GM18517 (cell line): ENCODE results near the gene TMEM97.

Experiments
- ATAC-seq: cut with Tn5 transposase; IDR thresholded peaks from one replicate; pipeline ENCODE4 v1.9.1; 2021; ENCODE audit warnings: mild to moderate bottlenecking, moderate library complexity; ENCODE audit not compliant: unreplicated experiment

Gene TMEM97

DNA sequence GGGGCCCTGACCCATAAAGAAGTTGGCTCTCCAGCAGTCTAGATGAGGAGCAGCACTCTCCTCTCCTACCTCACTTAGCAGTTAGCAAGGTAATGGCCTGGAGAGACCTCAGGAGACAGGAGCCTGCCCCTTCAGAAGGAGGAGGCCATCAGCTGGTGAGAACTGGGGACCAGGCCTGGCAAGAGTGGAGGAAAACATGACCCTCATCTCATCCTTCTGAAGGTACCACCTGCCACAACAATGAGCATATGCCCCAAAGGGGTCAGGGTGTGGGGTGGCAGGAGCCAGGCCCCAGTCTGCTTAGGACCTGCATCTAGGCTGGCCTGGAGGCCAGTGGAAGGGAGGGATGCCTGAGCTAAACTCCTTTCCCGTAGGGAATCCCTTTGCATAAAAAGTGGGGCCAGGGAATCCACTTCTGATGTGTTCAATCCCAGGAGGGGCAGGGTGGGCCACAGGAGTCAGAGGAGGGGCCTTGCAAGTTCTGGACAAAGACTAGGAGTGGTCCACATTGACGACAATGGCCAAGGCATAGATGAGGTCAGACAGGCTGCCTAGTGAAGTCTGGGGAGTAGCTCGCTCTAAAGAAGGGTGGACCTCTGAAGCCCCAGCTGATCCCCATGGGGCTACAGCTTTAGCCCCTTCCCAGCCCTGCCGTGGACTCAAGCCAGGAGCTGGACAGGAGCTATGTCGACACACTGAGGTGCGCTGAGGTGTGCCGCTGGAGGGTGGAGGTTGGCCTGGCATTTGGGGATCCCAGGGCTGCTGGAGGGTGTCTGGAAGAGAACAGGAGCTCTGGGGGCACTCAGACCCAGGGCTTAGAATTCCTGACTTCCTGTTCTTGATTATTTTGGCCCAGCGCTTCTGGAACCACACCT, 45.0 kb downstream of the TMEM97 start:
- no peak for ATAC-seq

DNA sequence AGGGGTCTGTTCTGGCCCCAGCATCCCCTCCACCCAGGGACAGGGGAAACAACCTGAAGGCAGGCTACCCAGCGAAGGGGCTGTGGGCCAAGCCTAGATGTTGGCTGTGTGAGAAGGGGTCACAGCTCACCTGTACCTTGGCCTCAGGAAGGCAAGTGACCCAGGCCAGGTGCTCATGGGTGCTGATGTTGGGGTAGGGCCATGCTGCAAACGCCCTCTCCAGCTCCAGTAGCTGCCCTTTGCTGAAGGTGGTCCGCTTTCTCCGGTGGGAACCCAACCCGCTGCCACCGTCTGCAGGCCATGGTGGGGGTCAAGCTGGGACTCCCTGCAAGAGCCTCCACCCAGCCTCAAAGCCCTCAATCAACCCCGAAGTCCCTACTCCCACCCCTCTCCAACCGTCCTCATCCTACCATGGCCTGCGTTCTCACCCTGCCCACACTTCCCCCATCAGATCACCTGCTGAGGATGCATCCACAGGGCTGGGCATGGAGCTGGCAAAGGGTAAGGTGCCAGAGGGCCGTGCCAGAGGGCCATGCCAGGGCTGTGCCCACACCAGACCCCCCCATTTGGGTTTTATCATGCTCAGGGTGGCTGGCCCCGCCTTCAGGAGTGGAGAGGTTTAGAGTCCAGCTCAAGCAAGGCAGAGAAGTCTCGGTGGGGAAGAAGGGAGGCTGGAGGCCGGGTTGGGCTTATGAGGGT, 45.8 kb downstream of the TMEM97 start, which contains the start of gene SEBOX:
TSS of gene SEBOX (minus strand) at position 535 of the 699 bp plus-strand sequence. CDS start at position 487, 48 bp downstream.
- no peak for ATAC-seq

DNA sequence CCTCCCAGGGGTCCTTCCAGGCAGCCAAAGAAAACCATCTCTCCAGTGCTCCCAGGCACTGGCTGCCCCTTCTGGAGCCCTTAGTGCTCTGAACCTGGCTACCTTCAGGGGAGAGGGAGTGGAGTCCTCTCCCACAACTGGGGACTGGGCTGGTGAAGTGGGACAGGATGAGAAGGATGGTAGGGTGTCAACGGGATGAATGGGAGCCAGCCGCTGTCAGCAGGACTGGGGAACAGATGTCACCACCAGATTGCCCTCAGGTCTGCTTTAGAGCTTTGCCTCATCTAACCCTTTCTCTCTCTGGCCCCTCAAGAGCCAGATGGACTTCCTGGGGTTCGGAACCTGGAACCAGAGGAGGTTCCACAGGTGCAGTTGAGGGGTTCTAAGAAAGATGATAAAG, 46.5 kb downstream of the TMEM97 start:
- no peak for ATAC-seq

DNA sequence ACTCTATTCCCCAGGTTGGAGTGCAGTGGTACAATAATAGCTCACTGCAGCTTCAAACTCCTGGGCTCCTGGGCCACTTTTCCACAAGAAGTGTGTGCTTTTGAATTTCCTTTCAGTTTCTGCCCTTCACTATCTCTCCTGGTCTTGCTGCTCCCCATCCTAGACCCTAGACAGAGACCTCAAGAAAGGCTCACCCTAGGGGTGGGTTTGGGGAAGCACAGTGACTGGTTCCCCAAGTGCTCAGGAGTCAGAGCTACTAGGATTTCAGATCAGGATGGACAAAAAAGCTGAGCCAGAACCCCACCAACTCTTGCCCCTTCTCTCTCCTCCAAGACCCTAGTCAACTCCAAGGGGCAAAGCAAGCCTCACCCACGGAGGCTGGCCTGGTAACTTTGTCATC, 47.6 kb downstream of the TMEM97 start:
- no peak for ATAC-seq

DNA sequence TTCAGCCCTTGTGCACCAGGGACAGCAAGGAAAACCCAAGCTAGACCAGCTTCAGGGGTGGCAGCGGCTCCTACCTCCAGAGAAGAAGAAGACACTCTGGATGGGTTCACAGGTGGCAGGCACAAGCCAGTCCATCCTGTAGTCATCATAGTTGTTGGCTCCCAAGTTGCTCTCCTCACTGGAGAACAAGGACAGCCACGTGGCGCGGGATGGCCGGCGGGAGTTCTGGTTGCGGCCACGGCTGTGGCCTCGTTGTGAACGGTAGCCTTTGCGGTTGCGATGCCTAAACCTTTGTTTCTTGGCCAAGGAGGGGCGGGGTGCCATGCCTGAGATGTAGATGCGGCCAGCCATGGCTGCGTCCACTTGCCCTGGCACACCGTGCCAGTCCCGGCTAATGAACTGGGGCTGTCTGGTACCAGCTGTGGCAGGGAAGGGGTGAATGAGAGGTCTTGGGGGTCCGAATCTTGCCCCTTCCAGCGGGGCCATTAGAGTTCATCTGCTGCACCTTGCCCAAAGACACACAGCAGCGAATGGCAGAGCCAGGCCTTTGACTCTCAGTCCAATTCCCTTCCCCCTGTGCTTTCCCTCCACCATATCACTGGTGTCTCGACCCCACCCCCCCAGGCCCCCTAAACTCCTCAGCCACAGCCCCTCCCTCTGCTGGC, 48.8 kb downstream of the TMEM97 start:
- no peak for ATAC-seq

DNA sequence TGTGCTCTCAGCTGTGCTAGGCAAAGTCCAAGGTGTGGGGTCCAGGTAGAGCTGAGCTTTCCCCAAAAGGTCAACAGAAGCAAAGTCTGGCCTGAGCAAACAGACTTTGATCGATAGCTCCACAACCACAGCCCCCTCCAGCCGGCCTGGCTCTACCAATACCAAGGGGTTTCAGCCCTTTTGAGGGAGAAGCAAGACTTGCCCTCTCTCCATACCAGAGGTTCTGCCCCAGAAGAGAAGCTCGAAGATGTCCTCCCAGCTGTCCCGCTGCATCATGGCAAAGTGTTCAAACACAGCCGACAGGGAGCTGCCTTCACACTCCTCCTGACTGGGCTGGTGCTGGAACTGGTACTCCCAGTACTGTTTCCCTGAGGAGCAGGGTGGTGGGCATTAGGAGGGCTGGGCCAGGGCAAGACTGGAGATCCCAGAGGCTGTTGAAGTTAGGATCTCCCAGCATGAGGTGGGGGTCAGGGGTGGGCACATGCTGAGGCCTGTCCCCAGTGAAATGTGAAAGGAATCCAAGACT, 49.4 kb downstream of the TMEM97 start:
- ATAC-seq = no peak

DNA sequence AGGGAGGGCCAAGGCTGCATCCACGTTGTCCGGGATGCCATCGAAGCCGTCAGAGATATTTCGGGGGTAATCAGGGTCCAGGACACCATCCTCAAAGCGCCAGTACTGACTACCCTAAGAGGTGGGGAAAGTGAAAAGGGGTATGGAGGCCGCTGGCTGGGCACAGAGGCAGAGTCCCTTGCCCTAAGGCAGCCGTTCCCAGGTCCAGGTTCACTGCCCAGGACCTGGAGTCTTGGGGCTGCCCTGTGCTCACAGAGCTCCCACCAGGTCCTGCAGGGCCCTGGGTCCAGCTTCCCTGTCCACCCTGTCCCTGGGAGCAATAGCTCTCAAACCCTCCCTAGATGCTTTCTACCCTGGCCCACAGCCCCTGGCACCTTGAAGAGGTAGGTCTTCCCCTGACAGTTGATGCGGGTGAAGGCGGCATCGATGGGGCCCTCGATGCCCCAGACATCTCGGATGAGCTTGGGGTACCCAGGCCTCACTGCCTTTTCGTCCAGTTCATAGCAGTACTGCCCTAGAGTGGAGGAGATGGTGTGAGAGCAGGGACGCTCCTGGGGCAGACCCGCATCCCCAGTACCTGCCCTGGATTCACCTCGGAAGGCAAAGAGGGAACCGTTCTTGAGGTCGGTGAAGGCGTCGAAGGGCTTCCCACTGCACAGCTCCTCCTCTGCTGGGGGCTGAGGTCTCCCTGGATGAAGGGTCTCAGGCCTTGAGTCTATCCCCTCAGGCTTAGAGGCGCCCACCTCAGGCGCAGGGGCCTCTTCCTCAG, 50.1 kb downstream of the TMEM97 start:
- no peak for ATAC-seq

DNA sequence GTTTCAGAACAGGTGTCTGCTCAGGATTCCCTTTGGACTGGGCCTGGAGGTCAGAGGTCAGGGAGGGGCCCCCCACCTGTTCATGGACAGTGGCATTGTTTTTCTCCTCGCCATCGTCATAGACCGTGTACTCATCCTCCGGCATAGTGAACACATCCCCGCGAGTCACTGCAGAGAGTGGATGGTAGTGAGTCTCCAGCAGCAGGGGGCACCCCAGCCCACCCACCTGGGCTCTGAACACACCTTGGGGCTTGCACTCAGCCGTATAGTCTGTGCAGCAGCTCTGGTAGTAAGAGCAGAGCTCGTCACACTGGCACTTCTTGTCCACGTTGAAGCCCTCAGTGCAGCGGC, 50.7 kb downstream of the TMEM97 start:
- no peak for ATAC-seq

DNA sequence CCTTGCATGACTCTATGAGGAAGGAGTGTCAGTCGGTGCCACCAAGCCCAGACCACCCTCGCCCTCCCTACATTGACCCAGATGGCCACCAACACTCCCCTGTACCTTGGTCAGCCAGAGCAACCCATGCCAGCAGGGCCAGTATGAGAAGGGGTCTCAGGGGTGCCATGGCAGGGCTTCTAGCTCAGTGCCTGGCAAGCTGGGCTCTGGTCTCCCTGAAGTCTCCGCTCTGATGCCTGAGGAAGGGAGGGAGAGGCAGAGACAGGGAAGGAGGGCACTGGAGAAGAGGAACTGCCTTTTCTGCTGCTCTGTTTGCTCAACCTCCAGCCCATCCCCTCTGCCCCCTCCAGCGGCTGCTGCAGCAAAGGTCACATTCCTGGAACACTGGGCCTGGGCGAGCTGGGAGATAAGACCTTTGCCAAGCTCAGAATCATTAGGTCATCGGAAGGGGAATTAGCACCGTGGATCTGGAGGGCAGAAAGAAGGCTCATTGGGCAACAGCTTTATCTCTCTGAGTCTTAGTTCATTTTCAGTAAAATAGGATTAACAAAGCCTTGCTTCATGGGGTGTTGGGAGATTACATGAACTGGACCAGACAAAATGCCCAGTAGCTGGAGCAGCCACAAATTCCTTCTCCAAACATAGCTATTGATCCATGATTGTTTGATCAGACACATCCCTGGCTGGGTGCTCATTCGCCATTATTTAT, 51.2 kb downstream of the TMEM97 start, which contains the start of gene VTN:
TSS of gene VTN (minus strand) at position 273 of the 709 bp plus-strand sequence. CDS start at position 169, 104 bp downstream.
- no peak for ATAC-seq

DNA sequence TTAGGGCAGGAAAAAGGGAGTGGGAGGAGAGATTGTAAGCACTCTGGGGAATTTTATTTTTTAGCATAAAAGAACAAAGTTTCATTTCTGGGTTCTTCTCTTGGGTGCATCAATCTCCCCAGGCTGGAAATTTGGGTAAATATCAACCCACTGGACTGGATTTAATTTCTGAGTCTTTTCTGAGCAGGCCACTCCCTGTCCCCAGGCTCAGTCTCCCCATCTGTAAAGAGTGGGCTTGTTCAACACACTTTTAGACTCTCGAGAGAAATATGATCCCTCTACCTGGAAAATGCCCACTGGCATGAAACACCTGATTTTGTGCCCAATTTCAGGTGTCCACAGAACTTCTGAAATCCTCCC, 51.7 kb downstream of the TMEM97 start:
- ATAC-seq = no peak

DNA sequence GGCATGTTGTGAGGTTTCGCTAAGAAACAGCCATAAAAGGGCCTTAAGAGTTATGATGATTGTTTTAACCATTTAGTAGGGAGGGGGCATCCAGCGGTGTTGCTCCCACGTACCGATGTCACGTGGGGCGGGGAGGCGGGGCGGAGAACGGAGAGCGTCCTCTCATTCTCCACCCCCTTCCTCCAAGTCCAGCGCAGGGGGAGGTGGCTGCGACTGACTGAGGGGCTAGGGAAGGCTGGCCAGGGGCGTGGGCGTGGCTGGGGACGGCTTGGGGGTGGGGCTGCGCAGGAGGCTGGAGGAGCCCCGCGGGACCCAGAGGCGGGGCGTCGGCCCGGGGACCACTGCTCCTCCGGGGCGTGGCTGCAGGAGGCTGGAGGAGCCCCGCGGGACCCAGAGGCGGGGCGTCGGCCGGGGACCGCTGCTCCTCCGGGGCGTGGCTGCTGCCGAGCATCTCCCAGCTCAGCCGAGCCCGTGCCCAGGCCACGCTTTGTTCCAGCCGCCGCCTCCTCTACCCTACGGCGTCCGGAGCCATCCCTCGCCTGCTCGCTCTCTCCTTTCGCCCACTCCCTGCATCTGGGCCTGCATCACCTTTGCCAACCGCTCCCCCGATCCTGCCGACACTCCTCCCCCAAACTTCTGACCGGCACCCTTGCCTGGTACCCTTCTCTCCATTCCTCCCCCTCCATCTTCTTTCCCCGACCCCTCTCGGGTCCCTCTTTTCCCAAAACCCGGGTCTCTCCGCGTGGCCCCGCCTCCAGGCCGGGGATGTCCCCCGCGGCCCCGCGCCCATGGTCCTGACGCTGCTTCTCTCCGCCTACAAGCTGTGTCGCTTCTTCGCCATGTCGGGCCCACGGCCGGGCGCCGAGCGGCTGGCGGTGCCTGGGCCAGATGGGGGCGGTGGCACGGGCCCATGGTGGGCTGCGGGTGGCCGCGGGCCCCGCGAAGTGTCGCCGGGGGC, 52.5 kb downstream of the TMEM97 start, which contains the start of gene SARM1:
TSS of gene SARM1 (plus strand) at position 450 of the 958 bp plus-strand sequence. CDS start at position 789, 339 bp downstream.
- ATAC-seq = peak; percentile 54

DNA sequence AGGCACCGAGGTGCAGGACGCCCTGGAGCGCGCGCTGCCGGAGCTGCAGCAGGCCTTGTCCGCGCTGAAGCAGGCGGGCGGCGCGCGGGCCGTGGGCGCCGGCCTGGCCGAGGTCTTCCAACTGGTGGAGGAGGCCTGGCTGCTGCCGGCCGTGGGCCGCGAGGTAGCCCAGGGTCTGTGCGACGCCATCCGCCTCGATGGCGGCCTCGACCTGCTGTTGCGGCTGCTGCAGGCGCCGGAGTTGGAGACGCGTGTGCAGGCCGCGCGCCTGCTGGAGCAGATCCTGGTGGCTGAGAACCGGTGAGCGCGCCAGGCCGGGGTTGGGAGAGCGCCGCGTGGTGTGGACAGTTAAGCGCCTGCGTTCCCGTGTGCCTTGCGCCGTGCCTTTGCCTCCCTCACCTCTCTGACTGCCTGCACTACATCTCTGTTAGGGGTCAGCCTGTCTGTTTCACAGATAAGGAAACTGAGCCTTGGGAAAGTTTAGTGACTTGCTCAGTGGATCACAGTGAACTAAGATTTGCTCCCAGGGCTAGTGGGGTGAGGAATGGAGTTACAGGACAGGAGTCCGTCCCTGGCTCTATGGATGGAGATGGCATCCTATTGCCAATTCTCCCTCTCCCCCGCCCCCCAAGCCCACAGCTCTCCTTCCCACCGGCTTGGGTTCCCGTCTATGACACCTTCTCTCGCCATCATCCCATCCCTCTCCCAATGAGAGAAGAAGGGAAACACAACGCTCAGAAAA, 53.4 kb downstream of the TMEM97 start:
- ATAC-seq = peak; percentile 31

DNA sequence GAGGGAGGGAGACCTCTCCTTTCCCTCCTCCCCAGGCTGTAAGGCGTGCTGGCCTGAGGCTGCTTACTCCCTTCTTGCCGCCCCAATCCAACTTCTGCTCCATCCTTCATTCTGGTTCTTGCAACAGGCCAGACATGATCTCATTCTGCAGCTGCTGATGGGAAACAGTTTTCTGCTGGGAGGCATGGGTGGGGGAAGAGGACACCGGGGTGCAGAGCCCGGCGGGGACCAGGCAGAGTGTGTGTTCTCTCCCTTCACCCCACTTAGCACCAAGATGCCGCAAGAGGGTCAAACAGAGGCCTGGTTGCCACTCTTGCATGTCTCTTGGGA, 53.9 kb downstream of the TMEM97 start:
- no peak for ATAC-seq
